A549 (cell line): ENCODE measurements around the gene PCSK6. TPM values are rescaled to one million over a fixed set of nuclear protein-coding genes. Genes with fewer than 3 reads are reported as not detected.

Experiments used
- ATAC-seq, 2 experiments: fragments of 200-7000 bp in 1 of 2; fragments of >200 bp in 1 of 2; cut with Nextera tagmentation in 1 of 2; cut with Tn5 transposase in 1 of 2; 3 replicates each; pipeline versions ENCODE4 v1.8.0 to v1.9.1; 2018 to 2020; ENCODE audit warnings: mild to moderate bottlenecking in 1 of 2, moderate library complexity in 1 of 2
- CTCF ChIA-PET: fragments of 300-600 bp; sonication (Branson Sonifier 250); formaldehyde crosslinking; extraction: SDS; loops from one replicate; lab custom pipeline; 2021; ENCODE audit warnings: antibody characterized with exemption, inconsistent platforms; lab: Yijun Ruan, JAX
- POLR2A ChIA-PET: fragments of 350-600 bp; formaldehyde crosslinking; extraction: SDS; loops from one replicate; lab custom pipeline; 2021; ENCODE audit warnings: antibody characterized with exemption, inconsistent platforms; lab: Yijun Ruan, JAX
- DNase-seq, 2 experiments: peaks; one replicate each; pipeline versions ENCODE4 v3.0.0 to v3.0.0-alpha.2; 2011 to 2016; ENCODE audit warnings: low read depth in 1 of 2, low spot score in 1 of 2
- FAIRE-seq: peaks from 2 replicates; lab custom pipeline; 2011; peaks lifted over from hg19 to GRCh38; lab: Jason Lieb, UNC
- H3K27ac ChIP-seq, 2 experiments: fragments of >200 bp; sonication (Bioruptor Twin); formaldehyde crosslinking; 3 replicates each; pipeline ENCODE4 v1.5.1; 2016 to 2017
- H3K4me1 ChIP-seq: fragments of >200 bp; sonication (Bioruptor Twin); formaldehyde crosslinking; 3 replicates; pipeline ENCODE4 v1.6.1; 2016
- H3K4me2 ChIP-seq: fragments of >200 bp; sonication (Bioruptor Twin); formaldehyde crosslinking; 3 replicates; pipeline ENCODE4 v1.6.1; 2016
- H3K4me3 ChIP-seq: fragments of >200 bp; sonication (Bioruptor Twin); formaldehyde crosslinking; 3 replicates; pipeline ENCODE4 v1.5.1; 2016
- H3K9me3 ChIP-seq: fragments of >200 bp; sonication (Bioruptor Twin); formaldehyde crosslinking; 3 replicates; pipeline ENCODE4 v1.6.1; 2016
- CBX2 ChIP-seq: fragments of 200-600 bp; sonication (generic); IDR thresholded peaks from 2 replicates; pipeline ENCODE4 v1.6.1; 2016; ENCODE audit warnings: low read depth, mild to moderate bottlenecking, borderline replicate concordance
- EP300 ChIP-seq, 2 experiments: fragments of >200 bp; sonication (Bioruptor Twin); formaldehyde crosslinking; IDR thresholded peaks; 2 replicates in 1 of 2; 3 replicates in 1 of 2; pipeline ENCODE4 v1.6.1; 2016 to 2017
- FOSL2 ChIP-seq, 2 experiments: fragments of 450-650 bp in 1 of 2; fragments of >200 bp in 1 of 2; sonication (Bioruptor Twin) in 1 of 2; formaldehyde crosslinking; IDR thresholded peaks; 2 replicates each; pipeline versions ENCODE4 v1.5.0 to v1.6.1; 2016 to 2020; ENCODE audit warnings: mild to moderate bottlenecking in 1 of 2, moderate library complexity in 1 of 2
- FOXS1 ChIP-seq: fragments of 250-450 bp; sonication (Bioruptor Pico); IDR thresholded peaks from 2 replicates; pipeline ENCODE4 v1.5.0; 2020; ENCODE audit warnings: mild to moderate bottlenecking, moderate library complexity
- GATA3 ChIP-seq: IDR thresholded peaks from 2 replicates; pipeline ENCODE4 v1.6.1; 2012; ENCODE audit warnings: borderline replicate concordance
- HDAC2 ChIP-seq: fragments of 200-600 bp; sonication (generic); IDR thresholded peaks from 2 replicates; pipeline ENCODE4 v1.6.1; 2016
- HEYL ChIP-seq: fragments of 250-450 bp; sonication (Bioruptor Pico); IDR thresholded peaks from 2 replicates; pipeline ENCODE4 v1.8.0; 2021; ENCODE audit warnings: mild to moderate bottlenecking, moderate library complexity
- NR3C1 ChIP-seq: fragments of >200 bp; sonication (Bioruptor Twin); formaldehyde crosslinking; IDR thresholded peaks from 3 replicates; pipeline ENCODE4 v1.6.1; 2017
- REST ChIP-seq: fragments of 200-600 bp; sonication (generic); IDR thresholded peaks from 2 replicates; pipeline ENCODE4 v1.6.1; 2016; ENCODE audit warnings: antibody characterized with exemption, mild to moderate bottlenecking, moderate library complexity
- SMC3 ChIP-seq: fragments of >200 bp; sonication (Bioruptor Twin); formaldehyde crosslinking; IDR thresholded peaks from 3 replicates; pipeline ENCODE4 v1.6.1; 2018; ENCODE audit warnings: inconsistent platforms
- USF2 ChIP-seq: fragments of 450-650 bp; IDR thresholded peaks from 2 replicates; pipeline ENCODE4 v1.6.1; 2014; ENCODE audit warnings: antibody characterized with exemption
- ZC3H11A ChIP-seq: fragments of 450-650 bp; IDR thresholded peaks from 2 replicates; pipeline ENCODE4 v1.6.1; 2014; ENCODE audit warnings: antibody characterized with exemption, mild to moderate bottlenecking
- WGBS: methylation state at CpG from one replicate; pipeline ENCODE4 v1.1.6; 2017; ENCODE audit errors: missing lambda C conversion rate; 5-methylcytosine and 5-hydroxymethylcytosine counted together
- polyA plus RNA-seq, 4 experiments: library from polyadenylated mRNA; depleted of rRNA in 3 of 4; stranded (reverse); fragments of >200 nt; fragmentation: RNase III in 1 of 4; extraction: RNeasy Plus Mini Kit Qiagen cat#74134 plus additional on column Dnase treatment in 1 of 4; gene quantifications; 2 replicates in 3 of 4; 3 replicates in 1 of 4; pipeline ENCODE4 v1.2.3, GENCODE V29; 2011 to 2017

The PCSK6 gene
- polyA plus RNA-seq, 2 of the 4 experiments (the other 2 are of a cell fraction), result 10.0 to 15.2 TPM

- DNase-seq (no peak), FAIRE-seq (no peak), ATAC-seq (no peak)
- Histone ChIP-seq H3K4me1 (peaks cover 3% of the 10 kb centered on the region; the same call in 1 of the 3 replicates), H3K27ac (no peak overlapping the region), H3K9me3 (no peaks in the 10 kb centered on the region), H3K4me3 (no peak overlapping the region), H3K4me2 (no peak overlapping the region)
- ChIA-PET CTCF (no interaction called here), POLR2A (no interaction called here)
- TF ChIP-seq EP300 (IDR thresholded peaks at IDR 0.05), result no peak
- no peak for TF ChIP-seq GATA3
- TF ChIP-seq REST, result no peak
- no peak for TF ChIP-seq FOSL2 (IDR thresholded peaks at IDR 0.05)
- no peak for TF ChIP-seq FOSL2 (CRISPR knock-in tag; IDR thresholded peaks at IDR 0.05)
- TF ChIP-seq NR3C1, result no peak
- TF ChIP-seq HEYL (CRISPR knock-in tag), result no peak
- no peak for TF ChIP-seq ZC3H11A
- no peak for TF ChIP-seq USF2
- 90% methylated on average over 8 of the region's 8 CpGs for whole genome bisulfite sequencing
Measured at GRCh38 chr15:101481381-101481705, 8.2 kb downstream of the PCSK6 start.

GRCh38 chr15:101480613-101481380, 8.7 kb downstream of the PCSK6 start:
- ChIA-PET CTCF (interaction anchor here (0.5 to 1.2 kb wide), 2 partner anchors 181 to 347 kb away, joined by 3 to 4 read pairs; no protein-coding TSS in a partner anchor), POLR2A (no interaction called here)
- H3K4me3 ChIP-seq, result no peak overlapping the region
- TF ChIP-seq ZC3H11A, result no peak
- TF ChIP-seq REST, result no peak
- TF ChIP-seq HDAC2, result no peak
- no peak for TF ChIP-seq FOXS1 (CRISPR knock-in tag)
- no peak for TF ChIP-seq GATA3
- no peak for TF ChIP-seq CBX2
- no peak for TF ChIP-seq HEYL (CRISPR knock-in tag)
- no peak for TF ChIP-seq SMC3
- no peak overlapping the region for H3K4me2 ChIP-seq
- 92% methylated on average over 23 of the region's 23 CpGs for WGBS
- no peak overlapping the region for H3K27ac ChIP-seq
- DNase-seq (no peak), FAIRE-seq (no peak), ATAC-seq (no peak)
- no peaks in the 10 kb centered on the region for H3K9me3 ChIP-seq
- peaks cover 3% of the 10 kb centered on the region; the same call in 1 of the 3 replicates for H3K4me1 ChIP-seq
